ENCODE results near the gene FBXL16.

FBXL16 gene

DNA sequence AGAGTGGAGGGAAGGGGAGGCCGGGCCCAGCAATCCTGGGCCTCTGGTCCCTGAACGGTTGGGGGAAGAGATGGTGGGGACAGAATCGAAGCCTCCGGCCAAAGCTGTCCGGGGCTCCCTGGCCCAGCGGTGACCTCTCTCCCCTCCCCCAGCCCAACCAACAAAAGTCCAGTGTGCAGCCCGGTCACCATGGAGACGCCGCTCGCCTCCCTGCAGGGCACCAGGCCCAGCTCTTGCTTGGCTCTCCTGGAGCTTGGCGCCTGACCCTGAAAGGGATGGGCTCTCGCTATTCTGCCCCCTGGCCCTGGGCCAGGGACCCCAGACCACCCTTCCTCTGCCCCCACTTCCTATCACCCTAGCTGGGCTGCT lies 10.6 kb upstream of the FBXL16 start (continued):
- TF ChIP-seq, protein P1, sequence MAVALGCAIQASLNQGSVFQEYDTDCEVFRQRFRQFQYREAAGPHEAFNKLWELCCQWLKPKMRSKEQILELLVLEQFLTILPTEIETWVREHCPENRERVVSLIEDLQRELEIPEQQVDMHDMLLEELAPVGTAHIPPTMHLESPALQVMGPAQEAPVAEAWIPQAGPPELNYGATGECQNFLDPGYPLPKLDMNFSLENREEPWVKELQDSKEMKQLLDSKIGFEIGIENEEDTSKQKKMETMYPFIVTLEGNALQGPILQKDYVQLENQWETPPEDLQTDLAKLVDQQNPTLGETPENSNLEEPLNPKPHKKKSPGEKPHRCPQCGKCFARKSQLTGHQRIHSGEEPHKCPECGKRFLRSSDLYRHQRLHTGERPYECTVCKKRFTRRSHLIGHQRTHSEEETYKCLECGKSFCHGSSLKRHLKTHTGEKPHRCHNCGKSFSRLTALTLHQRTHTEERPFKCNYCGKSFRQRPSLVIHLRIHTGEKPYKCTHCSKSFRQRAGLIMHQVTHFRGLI (tag by site-specific recombination; IDR thresholded peaks at IDR 0.05), result no peak
- no peak for TF ChIP-seq ZNF24 (tag by site-specific recombination; IDR thresholded peaks at IDR 0.05)
- TF ChIP-seq ZNF530 (tag by site-specific recombination; IDR thresholded peaks at IDR 0.05; ENCODE audit: low read depth), result no peak
- TF ChIP-seq ZNF843 (tag by site-specific recombination; IDR thresholded peaks at IDR 0.05), result no peak
- no peak for TF ChIP-seq ZNF571 (tag by site-specific recombination; IDR thresholded peaks at IDR 0.05)
- 0 out of 2 replicates have a peak, but pooled peaks have one; percentile 8 for TF ChIP-seq GLIS2 (tag by site-specific recombination; IDR thresholded peaks at IDR 0.05)
- no peak for TF ChIP-seq GFI1B (tag by site-specific recombination; IDR thresholded peaks at IDR 0.05)
- no peak for TF ChIP-seq ZNF302 (tag by site-specific recombination; IDR thresholded peaks at IDR 0.05; ENCODE audit: low read depth)
- peak; percentile 63; the same call in 1 of the 2 replicates for TF ChIP-seq MYNN (tag by site-specific recombination; IDR thresholded peaks at IDR 0.05; ENCODE audit: borderline replicate concordance)
- no peak for TF ChIP-seq ZNF211 (tag by site-specific recombination; IDR thresholded peaks at IDR 0.05; ENCODE audit: low read depth)

DNA sequence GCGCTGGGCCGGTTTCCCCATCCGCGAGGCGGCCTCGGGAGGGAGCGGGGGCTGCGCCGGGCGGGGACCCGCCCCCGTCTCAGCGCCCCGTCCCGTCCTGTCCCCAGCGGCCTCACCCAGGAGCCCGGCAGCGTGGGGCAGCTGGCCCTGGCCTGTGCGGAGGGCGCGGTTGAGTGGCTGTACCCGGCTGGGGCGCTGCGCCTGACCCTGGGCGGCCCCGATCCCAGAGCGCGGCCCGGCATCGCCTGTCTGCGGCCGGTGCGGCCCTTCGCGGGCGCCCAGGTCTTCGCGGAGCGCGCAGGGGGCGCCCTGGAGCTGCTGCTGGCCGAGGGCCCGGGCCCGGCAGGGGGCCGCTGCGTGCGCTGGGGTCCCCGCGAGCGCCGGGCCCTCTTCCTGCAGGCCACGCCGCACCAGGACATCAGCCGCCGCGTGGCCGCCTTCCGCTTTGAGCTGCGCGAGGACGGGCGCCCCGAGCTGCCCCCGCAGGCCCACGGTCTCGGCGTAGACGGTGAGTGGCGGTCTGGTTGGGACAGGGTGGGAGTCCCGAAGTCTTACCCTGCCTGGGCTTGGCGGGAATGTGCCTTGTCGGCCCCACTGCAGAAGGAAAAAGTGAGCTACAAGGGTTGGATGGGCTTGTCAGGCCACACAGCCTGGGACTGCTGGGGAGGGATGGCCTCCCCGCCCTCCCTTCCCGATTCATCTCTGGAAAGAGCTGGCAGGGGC lies 10.0 kb upstream of the FBXL16 start:
- ChIA-PET POLR2A (interaction anchor here (0.8 to 1.7 kb wide), 8 partner anchors 8 to 89 kb away, joined by 3 to 8 read pairs (median 4); partner anchors contain the start of genes CCDC78 and HAGHL), CTCF (interaction anchor here (0.6 to 3.9 kb wide), 6 partner anchors 8 to 73 kb away, joined by 3 to 38 read pairs (median 6); partner anchors contain the start of genes CCDC78, CHTF18 and RPUSD1)
- H3K27ac ChIP-seq (ENCODE audit: extremely low read depth, low read depth, low read length), result peak overlapping the region; percentile 66; the same call in 1 of the 2 replicates
- H3K36me3 ChIP-seq (ENCODE audit: control insufficient read depth in 2 of 2, insufficient read depth in 1 of 2, low read length in 2 of 2), result peaks cover 0 to 7% of the 10 kb centered on the region in 2 experiments; a peak in 1 of 3 replicates
- H3K9me3 ChIP-seq (ENCODE audit: control insufficient read depth, insufficient read depth, low read depth, low read length), result no peaks in the 10 kb centered on the region
- H3K4me3 ChIP-seq (ENCODE audit: low read depth, low read length), result peak overlapping the region; percentile 44
- H3K4me1 ChIP-seq (ENCODE audit: control insufficient read depth, insufficient read depth, low read length), result peaks cover 10% of the 10 kb centered on the region
- peak; percentile 28; the same call in 1 of the 2 replicates for TF ChIP-seq ZFHX2 (tag by site-specific recombination; conservative IDR thresholded peaks at IDR 0.05)
- peak; percentile 46; the same call in 1 of the 2 replicates for TF ChIP-seq GLIS2 (tag by site-specific recombination; IDR thresholded peaks at IDR 0.05)
- TF ChIP-seq ZNF335 (tag by site-specific recombination; conservative IDR thresholded peaks at IDR 0.05), result peak; percentile 48
- no peak for TF ChIP-seq ZNF785 (tag by site-specific recombination; IDR thresholded peaks at IDR 0.05)
- TF ChIP-seq, protein P2, sequence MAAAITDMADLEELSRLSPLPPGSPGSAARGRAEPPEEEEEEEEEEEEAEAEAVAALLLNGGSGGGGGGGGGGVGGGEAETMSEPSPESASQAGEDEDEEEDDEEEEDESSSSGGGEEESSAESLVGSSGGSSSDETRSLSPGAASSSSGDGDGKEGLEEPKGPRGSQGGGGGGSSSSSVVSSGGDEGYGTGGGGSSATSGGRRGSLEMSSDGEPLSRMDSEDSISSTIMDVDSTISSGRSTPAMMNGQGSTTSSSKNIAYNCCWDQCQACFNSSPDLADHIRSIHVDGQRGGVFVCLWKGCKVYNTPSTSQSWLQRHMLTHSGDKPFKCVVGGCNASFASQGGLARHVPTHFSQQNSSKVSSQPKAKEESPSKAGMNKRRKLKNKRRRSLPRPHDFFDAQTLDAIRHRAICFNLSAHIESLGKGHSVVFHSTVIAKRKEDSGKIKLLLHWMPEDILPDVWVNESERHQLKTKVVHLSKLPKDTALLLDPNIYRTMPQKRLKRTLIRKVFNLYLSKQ (tag by site-specific recombination; IDR thresholded peaks at IDR 0.05; ENCODE audit: borderline replicate concordance), result no peak
- TF ChIP-seq, protein P3, sequence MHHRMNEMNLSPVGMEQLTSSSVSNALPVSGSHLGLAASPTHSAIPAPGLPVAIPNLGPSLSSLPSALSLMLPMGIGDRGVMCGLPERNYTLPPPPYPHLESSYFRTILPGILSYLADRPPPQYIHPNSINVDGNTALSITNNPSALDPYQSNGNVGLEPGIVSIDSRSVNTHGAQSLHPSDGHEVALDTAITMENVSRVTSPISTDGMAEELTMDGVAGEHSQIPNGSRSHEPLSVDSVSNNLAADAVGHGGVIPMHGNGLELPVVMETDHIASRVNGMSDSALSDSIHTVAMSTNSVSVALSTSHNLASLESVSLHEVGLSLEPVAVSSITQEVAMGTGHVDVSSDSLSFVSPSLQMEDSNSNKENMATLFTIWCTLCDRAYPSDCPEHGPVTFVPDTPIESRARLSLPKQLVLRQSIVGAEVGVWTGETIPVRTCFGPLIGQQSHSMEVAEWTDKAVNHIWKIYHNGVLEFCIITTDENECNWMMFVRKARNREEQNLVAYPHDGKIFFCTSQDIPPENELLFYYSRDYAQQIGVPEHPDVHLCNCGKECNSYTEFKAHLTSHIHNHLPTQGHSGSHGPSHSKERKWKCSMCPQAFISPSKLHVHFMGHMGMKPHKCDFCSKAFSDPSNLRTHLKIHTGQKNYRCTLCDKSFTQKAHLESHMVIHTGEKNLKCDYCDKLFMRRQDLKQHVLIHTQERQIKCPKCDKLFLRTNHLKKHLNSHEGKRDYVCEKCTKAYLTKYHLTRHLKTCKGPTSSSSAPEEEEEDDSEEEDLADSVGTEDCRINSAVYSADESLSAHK (tag by site-specific recombination; IDR thresholded peaks at IDR 0.05), result no peak
- TF ChIP-seq ZEB2 (tag by site-specific recombination; IDR thresholded peaks at IDR 0.05), result 0 out of 2 replicates have a peak, but pooled peaks have one; percentile 36
- TF ChIP-seq ZNF549 (tag by site-specific recombination; IDR thresholded peaks at IDR 0.05), result no peak
- TF ChIP-seq ZNF311 (tag by site-specific recombination; IDR thresholded peaks at IDR 0.05; ENCODE audit: borderline replicate concordance), result no peak
- no peak for TF ChIP-seq ZNF768 (tag by site-specific recombination; IDR thresholded peaks at IDR 0.05)
- no peak for TF ChIP-seq ZNF701 (tag by site-specific recombination; IDR thresholded peaks at IDR 0.05)
- 0 out of 2 replicates have a peak, but pooled peaks have one; percentile 30 for TF ChIP-seq ZSCAN30 (tag by site-specific recombination; IDR thresholded peaks at IDR 0.05)
- peak; percentile 9; the same call in 1 of the 2 replicates for TF ChIP-seq ZNF677 (tag by site-specific recombination; IDR thresholded peaks at IDR 0.05)
- TF ChIP-seq ZNF624 (tag by site-specific recombination; IDR thresholded peaks at IDR 0.05), result no peak
- TF ChIP-seq ZNF629 (tag by site-specific recombination; IDR thresholded peaks at IDR 0.05), result no peak
- TF ChIP-seq, protein P4, sequence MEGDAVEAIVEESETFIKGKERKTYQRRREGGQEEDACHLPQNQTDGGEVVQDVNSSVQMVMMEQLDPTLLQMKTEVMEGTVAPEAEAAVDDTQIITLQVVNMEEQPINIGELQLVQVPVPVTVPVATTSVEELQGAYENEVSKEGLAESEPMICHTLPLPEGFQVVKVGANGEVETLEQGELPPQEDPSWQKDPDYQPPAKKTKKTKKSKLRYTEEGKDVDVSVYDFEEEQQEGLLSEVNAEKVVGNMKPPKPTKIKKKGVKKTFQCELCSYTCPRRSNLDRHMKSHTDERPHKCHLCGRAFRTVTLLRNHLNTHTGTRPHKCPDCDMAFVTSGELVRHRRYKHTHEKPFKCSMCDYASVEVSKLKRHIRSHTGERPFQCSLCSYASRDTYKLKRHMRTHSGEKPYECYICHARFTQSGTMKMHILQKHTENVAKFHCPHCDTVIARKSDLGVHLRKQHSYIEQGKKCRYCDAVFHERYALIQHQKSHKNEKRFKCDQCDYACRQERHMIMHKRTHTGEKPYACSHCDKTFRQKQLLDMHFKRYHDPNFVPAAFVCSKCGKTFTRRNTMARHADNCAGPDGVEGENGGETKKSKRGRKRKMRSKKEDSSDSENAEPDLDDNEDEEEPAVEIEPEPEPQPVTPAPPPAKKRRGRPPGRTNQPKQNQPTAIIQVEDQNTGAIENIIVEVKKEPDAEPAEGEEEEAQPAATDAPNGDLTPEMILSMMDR (tag by site-specific recombination; IDR thresholded peaks at IDR 0.05), result peak; percentile 28; the same call in 1 of the 2 replicates
- TF ChIP-seq ZNF707 (tag by site-specific recombination; IDR thresholded peaks at IDR 0.05), result no peak
- TF ChIP-seq ZNF792 (tag by site-specific recombination; IDR thresholded peaks at IDR 0.05), result peak; percentile 44; the same call in 1 of the 2 replicates
- no peak for TF ChIP-seq ZBTB1 (tag by site-specific recombination; IDR thresholded peaks at IDR 0.05)
- no peak for TF ChIP-seq ZFP37 (tag by site-specific recombination; IDR thresholded peaks at IDR 0.05)
- no peak for TF ChIP-seq ZSCAN16 (tag by site-specific recombination; IDR thresholded peaks at IDR 0.05)

Measured in HEK293 (cell line).